Peyer's patch (tissue), 4 donors: ENCODE data around the gene SRRM2. TPM values are rescaled to one million over a fixed set of nuclear protein-coding genes. Genes with fewer than 3 reads are reported as not detected.

Source experiments
- DNase-seq, 3 donors: peaks; one replicate each; pipeline ENCODE4 v3.0.0-alpha.2; 2017 to 2019
- H3K27ac ChIP-seq, 4 donors: fragments of 200-600 bp; sonication (generic); one replicate each; pipeline ENCODE4 v1.5.1; 2016 to 2019
- H3K27me3 ChIP-seq, 2 donors: fragments of 200-600 bp; sonication (generic); one replicate each; pipeline ENCODE4 v1.5.1; 2019
- H3K36me3 ChIP-seq, 3 donors: fragments of 200-600 bp; sonication (generic); one replicate each; pipeline ENCODE4 v1.5.1; 2016 to 2019
- H3K4me1 ChIP-seq, 4 donors: fragments of 200-600 bp; sonication (generic); one replicate each; pipeline ENCODE4 v1.5.1; 2016 to 2019
- H3K4me3 ChIP-seq, 4 donors: fragments of 200-600 bp; sonication (generic); 1 replicate in 3 of 4; 2 replicates in 1 of 4; pipeline ENCODE4 v1.5.1; 2016 to 2019; ENCODE audit warnings: mild to moderate bottlenecking in 1 of 4
- H3K9me3 ChIP-seq, 4 donors: fragments of 200-600 bp; sonication (generic); one replicate each; pipeline ENCODE4 v1.5.1; 2016 to 2019; ENCODE audit warnings: mild to moderate bottlenecking in 1 of 4
- POLR2A ChIP-seq, 2 donors: fragments of 450-650 bp; IDR thresholded peaks; one replicate each; pipeline ENCODE4 v1.5.1; 2017; ENCODE audit warnings: antibody characterized with exemption in 2 of 2, mild to moderate bottlenecking in 2 of 2, moderate library complexity in 2 of 2
- small RNA-seq, 2 donors: library from RNA; depleted of rRNA; stranded (forward); fragments of <200 nt; gene quantifications; one replicate each; pipeline ENCODE3, GENCODE V24; 2016
- total RNA-seq, 4 donors: library from RNA; depleted of rRNA; stranded (reverse); fragments of >200 nt; gene quantifications; one replicate each; pipeline ENCODE4 v1.1.0, GENCODE V29; 2016
- TF ChIP-seq, protein P1 (sequence below), 6 experiments: fragments of 450-650 bp in 4 of 6; fragments of 200-600 bp in 2 of 6; sonication (generic) in 1 of 6; IDR thresholded peaks; one replicate each; pipeline ENCODE4 v1.5.1; 2017 to 2019; ENCODE audit warnings: antibody characterized with exemption in 6 of 6, mild to moderate bottlenecking in 3 of 6, moderate library complexity in 1 of 6

SRRM2 gene
- total RNA-seq, 4 donors from 2014 or later = 683 to 3,742 (median 1,673) TPM

DNA sequence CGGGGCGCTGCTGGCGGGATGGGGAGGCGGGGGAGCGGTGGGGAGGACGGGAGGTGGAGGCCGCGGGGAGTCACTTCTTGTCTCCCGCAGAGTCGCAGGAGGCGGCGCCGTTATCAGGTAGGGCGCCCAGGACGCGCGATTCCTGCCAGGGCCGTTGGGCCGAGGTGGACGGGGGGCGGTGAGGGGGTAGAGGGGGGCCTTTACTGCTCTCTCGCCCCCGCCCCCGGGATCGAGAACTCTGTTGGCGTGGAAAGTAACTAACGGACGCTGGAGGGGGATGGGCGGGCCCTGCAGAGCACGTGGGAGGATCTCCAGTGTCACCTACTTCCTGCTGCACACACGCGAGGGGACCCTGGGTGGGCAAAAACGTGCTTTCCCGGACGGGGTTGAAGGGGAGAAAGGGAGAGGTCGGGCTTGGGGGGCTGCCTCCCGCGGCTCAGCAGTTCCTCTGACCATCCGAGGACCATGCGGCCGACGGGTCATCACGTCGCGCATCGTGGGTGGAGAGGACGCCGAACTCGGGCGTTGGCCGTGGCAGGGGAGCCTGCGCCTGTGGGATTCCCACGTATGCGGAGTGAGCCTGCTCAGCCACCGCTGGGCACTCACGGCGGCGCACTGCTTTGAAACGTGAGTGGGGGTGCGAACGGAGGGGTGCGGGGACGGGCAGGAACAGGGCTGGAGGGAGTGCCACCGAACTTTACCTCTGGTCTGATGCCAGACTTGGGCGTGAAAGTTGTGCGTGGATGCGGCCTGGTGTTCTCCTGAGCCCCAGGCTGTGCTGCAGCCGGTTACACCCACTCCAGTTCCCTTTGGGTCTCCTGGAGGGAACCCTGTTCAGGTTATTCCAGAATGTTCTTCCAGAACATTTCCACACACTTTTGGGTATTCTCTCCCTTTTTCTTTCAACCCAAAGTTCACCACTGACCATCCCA, 65.2 kb downstream of the SRRM2 start:
- DNase-seq = no peak
- Histone ChIP-seq H3K4me1 (no peaks in the 10 kb centered on the region), H3K36me3 (no peaks in the 10 kb centered on the region), H3K27me3 (no peaks in the 10 kb centered on the region), H3K9me3 (no peaks in the 10 kb centered on the region), H3K27ac (peak overlapping the region in 1 of 4 donors; percentile 42), H3K4me3 (peak overlapping the region in 2 of 4 donors; percentile 8 to 32)
- no peak for TF ChIP-seq POLR2A (IDR thresholded peaks at IDR 0.05)
- TF ChIP-seq, protein P1, sequence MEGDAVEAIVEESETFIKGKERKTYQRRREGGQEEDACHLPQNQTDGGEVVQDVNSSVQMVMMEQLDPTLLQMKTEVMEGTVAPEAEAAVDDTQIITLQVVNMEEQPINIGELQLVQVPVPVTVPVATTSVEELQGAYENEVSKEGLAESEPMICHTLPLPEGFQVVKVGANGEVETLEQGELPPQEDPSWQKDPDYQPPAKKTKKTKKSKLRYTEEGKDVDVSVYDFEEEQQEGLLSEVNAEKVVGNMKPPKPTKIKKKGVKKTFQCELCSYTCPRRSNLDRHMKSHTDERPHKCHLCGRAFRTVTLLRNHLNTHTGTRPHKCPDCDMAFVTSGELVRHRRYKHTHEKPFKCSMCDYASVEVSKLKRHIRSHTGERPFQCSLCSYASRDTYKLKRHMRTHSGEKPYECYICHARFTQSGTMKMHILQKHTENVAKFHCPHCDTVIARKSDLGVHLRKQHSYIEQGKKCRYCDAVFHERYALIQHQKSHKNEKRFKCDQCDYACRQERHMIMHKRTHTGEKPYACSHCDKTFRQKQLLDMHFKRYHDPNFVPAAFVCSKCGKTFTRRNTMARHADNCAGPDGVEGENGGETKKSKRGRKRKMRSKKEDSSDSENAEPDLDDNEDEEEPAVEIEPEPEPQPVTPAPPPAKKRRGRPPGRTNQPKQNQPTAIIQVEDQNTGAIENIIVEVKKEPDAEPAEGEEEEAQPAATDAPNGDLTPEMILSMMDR (IDR thresholded peaks at IDR 0.05) = no peak

DNA sequence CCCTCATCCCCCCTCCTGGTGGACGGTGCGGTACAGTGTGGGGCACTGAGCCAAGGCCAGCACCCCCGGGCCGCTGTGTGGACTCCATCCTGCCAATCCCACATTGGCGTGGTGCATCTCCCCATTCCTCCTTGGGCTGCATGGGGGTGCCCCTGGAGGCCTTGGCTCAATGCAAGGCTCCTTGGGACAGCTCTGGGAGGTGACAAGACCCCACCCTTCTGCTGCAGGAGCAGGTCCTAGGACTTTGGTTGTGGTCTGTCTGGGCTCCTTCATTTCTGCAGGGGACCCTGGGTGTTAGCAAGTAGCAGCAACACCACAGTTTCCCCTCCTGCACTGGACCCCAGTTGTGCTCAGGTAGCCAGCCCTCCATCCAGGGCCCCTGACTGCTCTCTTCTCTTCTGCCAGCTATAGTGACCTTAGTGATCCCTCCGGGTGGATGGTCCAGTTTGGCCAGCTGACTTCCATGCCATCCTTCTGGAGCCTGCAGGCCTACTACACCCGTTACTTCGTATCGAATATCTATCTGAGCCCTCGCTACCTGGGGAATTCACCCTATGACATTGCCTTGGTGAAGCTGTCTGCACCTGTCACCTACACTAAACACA, 65.9 kb downstream of the SRRM2 start:
- DNase-seq = peak in 1 of 3 donors; percentile 35
- TF ChIP-seq, protein P1 (IDR thresholded peaks at IDR 0.05) = no peak
- no peak for TF ChIP-seq POLR2A (IDR thresholded peaks at IDR 0.05)
- no peaks in the 10 kb centered on the region for H3K27me3 ChIP-seq
- H3K4me3 ChIP-seq = no peak overlapping the region
- H3K27ac ChIP-seq = no peak overlapping the region
- no peaks in the 10 kb centered on the region for H3K4me1 ChIP-seq
- H3K36me3 ChIP-seq = no peaks in the 10 kb centered on the region
- H3K9me3 ChIP-seq = no peaks in the 10 kb centered on the region

DNA sequence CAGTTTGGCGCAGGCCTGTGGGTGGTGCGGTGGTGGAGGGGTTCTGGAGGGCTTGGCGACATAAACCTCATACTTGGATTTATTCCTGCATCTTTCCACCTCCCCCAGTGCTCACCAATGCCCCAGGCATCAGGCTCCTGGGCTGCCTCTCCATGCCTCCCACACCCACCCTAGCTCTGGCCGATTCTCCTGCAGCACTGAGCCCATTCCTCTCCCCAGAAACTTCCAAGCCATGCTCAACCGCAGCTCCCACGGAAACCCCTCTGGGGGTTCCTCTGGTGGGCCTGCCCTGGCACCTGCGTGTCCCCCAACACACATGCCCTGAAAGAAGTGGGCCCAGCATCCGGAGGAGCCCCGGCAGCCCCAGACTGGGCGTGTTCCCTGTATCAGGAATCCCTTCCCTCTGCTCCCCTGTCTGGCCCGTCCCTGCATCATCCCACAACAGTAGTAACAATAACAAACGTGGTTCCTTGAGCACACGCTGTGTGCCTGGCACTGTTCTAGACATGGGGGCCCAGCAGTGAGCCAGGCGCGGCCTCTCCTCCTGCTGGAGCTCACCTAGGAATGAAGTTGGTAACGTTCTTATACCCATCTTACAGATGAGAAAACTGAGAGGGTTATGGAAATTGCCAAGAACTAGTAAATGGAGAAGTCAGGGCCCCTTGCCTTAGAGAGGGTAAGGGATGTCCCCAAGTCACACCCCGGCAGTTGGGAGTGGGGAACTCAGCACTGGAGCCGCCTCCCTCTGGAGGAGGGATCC, 66.9 kb downstream of the SRRM2 start:
- peak in 1 of 3 donors; percentile 35 for DNase-seq
- no peaks in the 10 kb centered on the region for H3K4me1 ChIP-seq
- no peaks in the 10 kb centered on the region for H3K27me3 ChIP-seq
- no peaks in the 10 kb centered on the region for H3K9me3 ChIP-seq
- no peaks in the 10 kb centered on the region for H3K36me3 ChIP-seq
- no peak overlapping the region for H3K4me3 ChIP-seq
- TF ChIP-seq POLR2A (IDR thresholded peaks at IDR 0.05) = no peak
- TF ChIP-seq, protein P1 (IDR thresholded peaks at IDR 0.05) = no peak
- H3K27ac ChIP-seq = no peak overlapping the region

DNA sequence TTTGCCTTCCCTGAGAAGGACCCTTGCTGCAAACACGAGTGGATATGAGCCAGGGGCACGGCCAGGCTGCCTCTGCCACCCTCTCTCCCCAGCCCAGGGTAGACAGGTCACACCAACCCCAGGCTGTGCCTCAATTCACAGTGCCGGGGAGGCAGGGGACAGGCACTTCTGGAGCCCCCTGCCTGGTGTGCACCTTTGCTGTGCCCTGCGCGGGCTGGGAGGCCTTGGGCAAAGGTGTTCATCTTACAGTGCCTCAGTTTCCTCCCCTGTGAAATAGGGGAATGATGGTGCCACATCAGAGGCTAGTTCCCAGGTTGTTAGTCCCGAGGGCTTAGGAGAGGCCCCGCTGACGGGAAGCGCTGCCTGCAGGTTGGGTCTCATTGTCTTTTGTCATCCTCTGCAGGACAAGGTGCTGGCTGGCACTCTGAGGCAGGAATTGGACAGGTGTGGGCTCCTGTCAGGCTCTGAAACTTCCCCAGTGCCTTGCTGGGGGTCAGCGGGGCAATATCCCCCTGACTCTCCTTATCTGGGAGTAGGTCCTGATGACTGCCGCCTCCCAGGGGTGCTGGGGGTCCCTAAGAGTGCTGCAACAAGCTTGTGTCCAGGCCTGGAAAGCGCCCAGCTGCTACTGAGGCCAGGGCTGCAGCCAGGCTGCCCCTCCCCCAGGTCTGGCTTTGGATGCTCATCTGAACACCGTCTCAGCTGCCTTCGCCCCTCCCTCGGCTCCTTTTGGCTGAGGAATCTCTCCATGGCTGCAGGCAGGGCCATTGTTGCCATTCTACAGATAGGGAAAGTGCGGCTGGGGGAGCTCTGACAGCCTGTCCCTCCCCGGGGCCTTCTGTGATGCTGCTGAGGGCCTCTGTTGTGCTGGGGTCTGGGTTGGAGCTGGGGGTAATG, 67.7 kb downstream of the SRRM2 start:
- Histone ChIP-seq H3K4me3 (no peak overlapping the region), H3K9me3 (no peaks in the 10 kb centered on the region), H3K4me1 (no peaks in the 10 kb centered on the region), H3K27me3 (no peaks in the 10 kb centered on the region), H3K36me3 (no peaks in the 10 kb centered on the region), H3K27ac (no peak overlapping the region)
- DNase-seq = peak in 2 of 3 donors; percentile 30 to 33
- TF ChIP-seq POLR2A (IDR thresholded peaks at IDR 0.05) = no peak

Small RNA genes lying within 50 kb of the gene (small RNA-seq; reads per million reads assigned to genes)
- gene SNORA3C = 0 reads per million in 2 donors

Other genes with a start within 250 kb of the SRRM2 start
- gene ATP6V0C, start 238.7 kb upstream of the SRRM2 start, total RNA-seq = 100 to 1,000 TPM in 2 of 4 donors, 10 to 100 TPM in 2; 27.2 to 116 (median 101) TPM
- 100 to 1,000 TPM in 1 of 4 donors, 10 to 100 TPM in 3; 56.0 to 173 (median 83.8) TPM for gene AMDHD2, start 232.3 kb upstream of the SRRM2 start, total RNA-seq
- 10 to 100 TPM in 1 of 4 donors, 1 to 10 TPM in 1, not detected in 2; 9.4 to 11.4 TPM for gene CEMP1, start 221.2 kb upstream of the SRRM2 start, total RNA-seq
- gene PDPK1, start 214.6 kb upstream of the SRRM2 start, total RNA-seq = 100 to 1,000 TPM in 1 of 4 donors, 10 to 100 TPM in 3; 38.8 to 128 (median 85.1) TPM
- gene KCTD5, start 70.1 kb upstream of the SRRM2 start, total RNA-seq = 10 to 100 TPM; 23.1 to 85.6 (median 56.4) TPM
- 1 to 10 TPM in 2 of 4 donors, not detected in 2; 1.2 TPM for gene PRSS27, start 32.4 kb upstream of the SRRM2 start, total RNA-seq
- 100 to 1,000 TPM in 3 of 4 donors, 10 to 100 TPM in 1; 66.8 to 243 (median 220) TPM for gene ELOB, start 24.6 kb downstream of the SRRM2 start, total RNA-seq
- not detected for gene PRSS33, start 34.9 kb downstream of the SRRM2 start, total RNA-seq
- gene PRSS41, start 45.8 kb downstream of the SRRM2 start, total RNA-seq = not detected
- gene PRSS21, start 64.6 kb downstream of the SRRM2 start, total RNA-seq = under 1 TPM in 1 of 4 donors, not detected in 3; 0.88 TPM
- gene ZG16B, start 77.7 kb downstream of the SRRM2 start, total RNA-seq = 10 to 100 TPM in 1 of 4 donors, 1 to 10 TPM in 3; 2.5 to 13.0 (median 5.5) TPM
- 1 to 10 TPM in 3 of 4 donors, not detected in 1; 1.4 to 1.9 (median 1.8) TPM for gene PRSS22, start 105.5 kb downstream of the SRRM2 start, total RNA-seq
- gene FLYWCH2, start 130.6 kb downstream of the SRRM2 start, total RNA-seq = 10 to 100 TPM; 40.8 to 61.3 (median 53.1) TPM
- gene FLYWCH1, start 159.3 kb downstream of the SRRM2 start, total RNA-seq = 10 to 100 TPM; 30.1 to 67.4 (median 46.8) TPM
- gene KREMEN2, start 211.6 kb downstream of the SRRM2 start, total RNA-seq = 1 to 10 TPM in 1 of 4 donors, under 1 TPM in 1, not detected in 2; 0.40 to 1.6 TPM
- 10 to 100 TPM in 1 of 4 donors, 1 to 10 TPM in 3; 6.3 to 13.2 (median 9.2) TPM for gene PAQR4, start 216.7 kb downstream of the SRRM2 start, total RNA-seq
- 10 to 100 TPM in 1 of 4 donors, 1 to 10 TPM in 3; 4.3 to 23.9 (median 6.0) TPM for gene PKMYT1, start 227.8 kb downstream of the SRRM2 start, total RNA-seq